Suprapubic skin (tissue), 4 donors: ENCODE results near the gene ABCB11.

Source experiments
- EP300 ChIP-seq: sonication (generic); formaldehyde crosslinking; IDR thresholded peaks from one replicate; pipeline ENCODE4 v1.6.1; 2017; ENCODE audit warnings: antibody characterized with exemption
- POLR2A ChIP-seq, 2 donors: fragments of 450-650 bp; IDR thresholded peaks; one replicate each; pipeline ENCODE4 v1.6.1; 2017; ENCODE audit warnings: antibody characterized with exemption in 2 of 2, mild to moderate bottlenecking in 2 of 2, moderate library complexity in 2 of 2
- POLR2AphosphoS5 ChIP-seq, 3 donors: sonication (generic); formaldehyde crosslinking; IDR thresholded peaks; one replicate each; pipeline ENCODE4 v1.6.1; 2017; ENCODE audit warnings: antibody characterized with exemption in 3 of 3
- TF ChIP-seq, protein P1 (sequence below), 2 donors: fragments of 200-600 bp in 1 of 2; fragments of 450-650 bp in 1 of 2; sonication (generic) in 1 of 2; IDR thresholded peaks; one replicate each; pipeline ENCODE4 v1.5.1; 2016 to 2019; ENCODE audit warnings: antibody characterized with exemption in 2 of 2, mild to moderate bottlenecking in 1 of 2, moderate library complexity in 1 of 2

DNA sequence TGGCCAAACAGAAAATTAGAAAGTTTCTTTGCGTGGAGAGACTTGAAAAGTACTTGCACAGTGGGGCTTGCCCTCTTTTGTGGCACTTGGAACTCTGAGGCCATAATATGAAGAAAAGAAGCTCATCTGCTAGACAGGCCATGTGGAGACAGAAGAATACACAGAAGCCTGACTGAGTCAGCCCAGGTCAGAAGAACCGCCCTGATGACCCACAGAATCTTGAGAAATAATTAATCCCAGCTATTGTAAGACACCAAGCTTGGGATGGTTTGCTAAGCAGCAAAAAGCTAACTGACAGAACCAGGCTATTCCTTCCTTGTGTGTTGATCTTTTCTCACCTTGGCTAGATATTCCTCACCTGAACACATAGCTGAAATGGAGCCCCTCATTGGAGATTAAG, 96.3 kb downstream of the ABCB11 start:
- TF ChIP-seq, protein P1, sequence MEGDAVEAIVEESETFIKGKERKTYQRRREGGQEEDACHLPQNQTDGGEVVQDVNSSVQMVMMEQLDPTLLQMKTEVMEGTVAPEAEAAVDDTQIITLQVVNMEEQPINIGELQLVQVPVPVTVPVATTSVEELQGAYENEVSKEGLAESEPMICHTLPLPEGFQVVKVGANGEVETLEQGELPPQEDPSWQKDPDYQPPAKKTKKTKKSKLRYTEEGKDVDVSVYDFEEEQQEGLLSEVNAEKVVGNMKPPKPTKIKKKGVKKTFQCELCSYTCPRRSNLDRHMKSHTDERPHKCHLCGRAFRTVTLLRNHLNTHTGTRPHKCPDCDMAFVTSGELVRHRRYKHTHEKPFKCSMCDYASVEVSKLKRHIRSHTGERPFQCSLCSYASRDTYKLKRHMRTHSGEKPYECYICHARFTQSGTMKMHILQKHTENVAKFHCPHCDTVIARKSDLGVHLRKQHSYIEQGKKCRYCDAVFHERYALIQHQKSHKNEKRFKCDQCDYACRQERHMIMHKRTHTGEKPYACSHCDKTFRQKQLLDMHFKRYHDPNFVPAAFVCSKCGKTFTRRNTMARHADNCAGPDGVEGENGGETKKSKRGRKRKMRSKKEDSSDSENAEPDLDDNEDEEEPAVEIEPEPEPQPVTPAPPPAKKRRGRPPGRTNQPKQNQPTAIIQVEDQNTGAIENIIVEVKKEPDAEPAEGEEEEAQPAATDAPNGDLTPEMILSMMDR (IDR thresholded peaks at IDR 0.05) = no peak
- no peak for TF ChIP-seq EP300
- TF ChIP-seq POLR2A (IDR thresholded peaks at IDR 0.05) = no peak
- TF ChIP-seq POLR2AphosphoS5 (IDR thresholded peaks at IDR 0.05) = no peak
